B cell (primary cell): ENCODE data around the gene MT1B. TPM values are rescaled to one million over a fixed set of nuclear protein-coding genes. Genes with fewer than 3 reads are reported as not detected.

Source experiments
- ATAC-seq: fragments of 200-7000 bp; cut with Tn5 transposase; one replicate; pipeline ENCODE4 v1.10.0; 2021; ENCODE audit warnings: low read depth, mild to moderate bottlenecking, moderate number of reproducible peaks, moderate library complexity
- CTCF ChIA-PET: fragments of 350-600 bp; sonication (Branson Sonifier 250); formaldehyde crosslinking; loops from one replicate; lab custom pipeline; 2021; ENCODE audit warnings: antibody characterized with exemption, inconsistent platforms; lab: Charles Lee
- POLR2A ChIA-PET: fragments of 350-600 bp; sonication (Branson Sonifier 250); formaldehyde crosslinking; loops from one replicate; lab custom pipeline; 2021; ENCODE audit warnings: antibody characterized with exemption; lab: Charles Lee
- DNase-seq: peaks from one replicate; pipeline ENCODE4 v3.0.0; 2013
- H2AFZ ChIP-seq: 2 replicates; pipeline ENCODE4 v1.6.1; 2012; ENCODE audit warnings: mild to moderate bottlenecking, low read depth, low read length; ENCODE audit not compliant: insufficient read depth, poor library complexity, severe bottlenecking
- H3K27ac ChIP-seq, 2 donors: 1 replicate in 1 of 2; 2 replicates in 1 of 2; pipeline ENCODE4 v1.5.1; 2012 to 2013; ENCODE audit warnings: low read length in 2 of 2, mild to moderate bottlenecking in 2 of 2, moderate library complexity in 1 of 2
- H3K27me3 ChIP-seq, 4 experiments: fragments of 200-600 bp in 1 of 4; sonication (generic) in 1 of 4; replicated peaks in 1 of 4; 1 replicate in 2 of 4; 2 replicates in 2 of 4; pipeline versions ENCODE4 v1.6.1 to v1.7.0; 2013 to 2016; ENCODE audit warnings: low read length in 3 of 4, mild to moderate bottlenecking in 2 of 4, mixed read lengths in 1 of 4, moderate library complexity in 1 of 4; ENCODE audit not compliant: insufficient read depth in 4 of 4, control insufficient read depth in 3 of 4; ENCODE audit errors: control extremely low read depth in 1 of 4
- H3K36me3 ChIP-seq, 2 experiments: replicated peaks in 1 of 2; 1 replicate in 1 of 2; 2 replicates in 1 of 2; pipeline versions ENCODE4 v1.6.1 to v1.7.1; 2013; ENCODE audit warnings: low read length in 1 of 2; ENCODE audit not compliant: insufficient read depth in 2 of 2, control insufficient read depth in 1 of 2; ENCODE audit errors: control extremely low read depth in 1 of 2, extremely low read depth in 1 of 2
- H3K4me1 ChIP-seq, 2 donors: fragments of 200-600 bp in 1 of 2; sonication (generic) in 1 of 2; 1 replicate in 1 of 2; 2 replicates in 1 of 2; pipeline versions ENCODE4 v1.5.1 to v1.6.1; 2013 to 2017; ENCODE audit warnings: low read length in 2 of 2; ENCODE audit not compliant: control insufficient read depth in 2 of 2, insufficient read depth in 2 of 2
- H3K4me2 ChIP-seq: replicated peaks from 2 replicates; pipeline ENCODE3; 2012; ENCODE audit warnings: mild to moderate bottlenecking, low read depth, low read length; ENCODE audit not compliant: poor library complexity, severe bottlenecking
- H3K4me3 ChIP-seq, 5 experiments: fragments of 200-600 bp in 1 of 5; sonication (generic) in 1 of 5; 1 replicate in 3 of 5; 2 replicates in 2 of 5; pipeline versions ENCODE4 v1.5.1 to v1.7.0; 2011 to 2016; ENCODE audit warnings: low read length in 4 of 5, mild to moderate bottlenecking in 4 of 5, low read depth in 2 of 5, control low read depth in 1 of 5, moderate library complexity in 1 of 5; ENCODE audit not compliant: insufficient read depth in 1 of 5; ENCODE audit errors: control extremely low read depth in 1 of 5, extremely low read depth in 1 of 5
- H3K79me2 ChIP-seq: fragments of 200-600 bp; sonication (generic); one replicate; pipeline ENCODE4 v1.6.0; 2016; ENCODE audit warnings: low read length; ENCODE audit not compliant: control insufficient read depth, insufficient read depth
- H3K9ac ChIP-seq: fragments of 200-600 bp; sonication (generic); 2 replicates; pipeline ENCODE4 v1.6.1; 2017; ENCODE audit warnings: mild to moderate bottlenecking, low read length, moderate library complexity
- H3K9me3 ChIP-seq, 3 donors: one replicate each; pipeline versions ENCODE4 v1.6.1 to v1.7.1; 2013; ENCODE audit warnings: low read length in 2 of 3; ENCODE audit not compliant: control insufficient read depth in 2 of 3, insufficient read depth in 1 of 3; ENCODE audit errors: control extremely low read depth in 1 of 3
- H4K20me1 ChIP-seq: 2 replicates; pipeline ENCODE4 v1.6.0; 2012; ENCODE audit warnings: mild to moderate bottlenecking, low read length; ENCODE audit not compliant: insufficient read depth, control insufficient read depth, poor library complexity, severe bottlenecking
- H3K27ac Mint-ChIP-seq: one replicate; pipeline ENCODE4 v1.8.0; 2021; ENCODE audit warnings: mixed read lengths
- H3K27me3 Mint-ChIP-seq: one replicate; pipeline ENCODE4 v1.8.0; 2021; ENCODE audit warnings: mixed read lengths
- H3K4me1 Mint-ChIP-seq: one replicate; pipeline ENCODE4 v1.8.0; 2021; ENCODE audit warnings: mixed read lengths
- H3K4me3 Mint-ChIP-seq: one replicate; pipeline ENCODE4 v1.8.0; 2021; ENCODE audit warnings: mixed read lengths
- H3K9me3 Mint-ChIP-seq: one replicate; pipeline ENCODE4 v1.8.0; 2022; ENCODE audit warnings: mixed read lengths; ENCODE audit not compliant: insufficient read depth
- EZH2 ChIP-seq: IDR thresholded peaks from 2 replicates; pipeline ENCODE4 v1.6.1; 2012; ENCODE audit warnings: borderline replicate concordance, low read depth, mild to moderate bottlenecking, moderate library complexity, low read length; ENCODE audit not compliant: insufficient read depth, poor library complexity, severe bottlenecking
- WGBS: methylation state at CpG from one replicate; pipeline ENCODE4 v1.1.5; 2013; ENCODE audit warnings: missing lambda C conversion rate; ENCODE audit not compliant: insufficient coverage; 5-methylcytosine and 5-hydroxymethylcytosine counted together
- intact Hi-C: fragments of 100-400 bp; cut with micrococcal nuclease; formaldehyde crosslinking; loops from one replicate; pipeline ENCODE4 v1.10.0; 2022
- polyA plus RNA-seq: library from polyadenylated mRNA; depleted of rRNA; stranded (reverse); fragments of >200 nt; gene quantifications from 2 replicates; pipeline ENCODE4 v1.2.3, GENCODE V29; 2012
- total RNA-seq, 2 donors: library from RNA; stranded (reverse); fragments of 120-200 nt in 1 of 2; gene quantifications; 1 replicate in 1 of 2; 2 replicates in 1 of 2; pipeline versions ENCODE4 v1.2.3 to v1.2.4, GENCODE V29; 2013 to 2022
- TF ChIP-seq, protein P1 (sequence below): fragments of 200-600 bp; IDR thresholded peaks from one replicate; pipeline ENCODE4 v1.8.0; 2022; ENCODE audit warnings: antibody characterized with exemption, mild to moderate bottlenecking

MT1B gene
- total and polyA plus RNA-seq, 2 donors (not counting 1 experiment from before 2014, with no cell fraction given), result not detected

DNA sequence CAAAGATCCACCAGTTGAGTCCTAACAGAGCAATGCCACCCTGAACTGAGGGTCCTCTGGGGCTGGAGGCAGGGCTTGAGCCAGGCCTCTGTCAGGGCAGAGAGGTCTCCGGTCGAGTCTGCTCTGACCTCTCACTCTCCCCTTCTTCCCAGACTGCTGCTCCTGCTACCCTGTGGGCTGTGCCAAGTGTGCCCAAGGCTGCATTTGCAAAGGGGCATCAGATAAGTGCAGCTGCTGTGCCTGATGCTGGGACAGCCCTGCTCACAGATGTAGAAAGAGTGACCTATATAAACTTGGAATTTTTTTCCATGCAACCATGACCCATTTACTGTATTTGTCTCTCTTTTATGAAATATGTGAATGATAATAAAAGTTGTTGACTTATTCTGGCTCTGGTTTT, 2.4 kb upstream of the MT1B start:
- POLR2A ChIA-PET, result no interaction called here
- intact Hi-C loops, result no loop called here
- Histone ChIP-seq H3K9me3 (no peaks in the 10 kb centered on the region), H3K27ac (no peak overlapping the region), H3K4me2 (no peak overlapping the region), H3K79me2 (no peaks in the 10 kb centered on the region), H3K36me3 (no peaks in the 10 kb centered on the region), H3K4me3 (no peak overlapping the region), H3K27me3 (peaks cover 0 to 41% (median 13%) of the 10 kb centered on the region in 4 experiments), H3K4me1 (peaks cover 4 to 17% of the 10 kb centered on the region in 2 donors), H3K9ac (no peak overlapping the region), H4K20me1 (no peaks in the 10 kb centered on the region), H2AFZ (no peak overlapping the region)
- Mint-ChIP-seq H3K4me1 (peaks cover 12% of the 10 kb centered on the region), H3K9me3 (no peaks in the 10 kb centered on the region), H3K27ac (no peak overlapping the region), H3K4me3 (no peak overlapping the region), H3K27me3 (peaks cover 42% of the 10 kb centered on the region)
- CTCF ChIA-PET, result no interaction called here
- no peak for TF ChIP-seq EZH2
- TF ChIP-seq, protein P1, sequence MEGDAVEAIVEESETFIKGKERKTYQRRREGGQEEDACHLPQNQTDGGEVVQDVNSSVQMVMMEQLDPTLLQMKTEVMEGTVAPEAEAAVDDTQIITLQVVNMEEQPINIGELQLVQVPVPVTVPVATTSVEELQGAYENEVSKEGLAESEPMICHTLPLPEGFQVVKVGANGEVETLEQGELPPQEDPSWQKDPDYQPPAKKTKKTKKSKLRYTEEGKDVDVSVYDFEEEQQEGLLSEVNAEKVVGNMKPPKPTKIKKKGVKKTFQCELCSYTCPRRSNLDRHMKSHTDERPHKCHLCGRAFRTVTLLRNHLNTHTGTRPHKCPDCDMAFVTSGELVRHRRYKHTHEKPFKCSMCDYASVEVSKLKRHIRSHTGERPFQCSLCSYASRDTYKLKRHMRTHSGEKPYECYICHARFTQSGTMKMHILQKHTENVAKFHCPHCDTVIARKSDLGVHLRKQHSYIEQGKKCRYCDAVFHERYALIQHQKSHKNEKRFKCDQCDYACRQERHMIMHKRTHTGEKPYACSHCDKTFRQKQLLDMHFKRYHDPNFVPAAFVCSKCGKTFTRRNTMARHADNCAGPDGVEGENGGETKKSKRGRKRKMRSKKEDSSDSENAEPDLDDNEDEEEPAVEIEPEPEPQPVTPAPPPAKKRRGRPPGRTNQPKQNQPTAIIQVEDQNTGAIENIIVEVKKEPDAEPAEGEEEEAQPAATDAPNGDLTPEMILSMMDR, result no peak
- ATAC-seq (no peak), DNase-seq (no peak)
- 90% methylated on average over 2 of the region's 2 CpGs for WGBS

DNA sequence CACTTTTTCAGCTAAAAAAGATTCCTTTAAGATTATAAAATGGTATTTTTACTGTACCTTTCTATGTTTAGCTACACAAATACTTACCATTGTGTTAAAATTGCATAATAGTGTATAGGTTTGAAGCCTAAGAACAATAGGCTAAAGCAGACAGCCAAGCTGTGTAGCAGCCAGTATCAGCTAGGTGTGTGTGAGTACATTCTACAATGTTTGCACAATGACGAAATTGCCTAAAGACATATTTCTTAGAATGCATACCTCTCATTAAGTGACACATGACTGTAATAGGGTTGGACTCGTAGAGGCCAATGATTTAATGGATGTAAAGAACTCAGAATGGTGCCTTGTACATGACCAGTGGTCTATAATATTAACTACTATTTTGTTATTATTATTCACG, 1.9 kb upstream of the MT1B start:
- WGBS, result no CpG with 5 or more reads among the region's 3 CpGs
- CTCF ChIA-PET, result no interaction called here
- H3K27me3 Mint-ChIP-seq, result peaks cover 37% of the 10 kb centered on the region

More for the DNA sequence above, 1.9 kb upstream of the MT1B start:
- H3K27ac Mint-ChIP-seq, result no peak overlapping the region
- ATAC-seq (no peak), DNase-seq (no peak)
- H3K4me3 Mint-ChIP-seq, result no peak overlapping the region
- no peaks in the 10 kb centered on the region for H3K9me3 Mint-ChIP-seq
- no peak overlapping the region for H2AFZ ChIP-seq
- no peaks in the 10 kb centered on the region for H3K36me3 ChIP-seq
- no peaks in the 10 kb centered on the region for H3K79me2 ChIP-seq
- no peak overlapping the region for H3K4me2 ChIP-seq
- peaks cover 4 to 19% of the 10 kb centered on the region in 2 donors for H3K4me1 ChIP-seq
- H3K4me3 ChIP-seq, result no peak overlapping the region
- no peaks in the 10 kb centered on the region for H3K9me3 ChIP-seq
- no peak overlapping the region for H3K9ac ChIP-seq
- peaks cover 13% of the 10 kb centered on the region for H3K4me1 Mint-ChIP-seq
- H3K27me3 ChIP-seq, result peaks cover 0 to 36% (median 13%) of the 10 kb centered on the region in 4 experiments
- no peak for TF ChIP-seq EZH2
- TF ChIP-seq, protein P1, result no peak
- intact Hi-C loops, result no loop called here
- H3K27ac ChIP-seq, result no peak overlapping the region
- POLR2A ChIA-PET, result no interaction called here
- no peaks in the 10 kb centered on the region for H4K20me1 ChIP-seq
